HG02571 (cell line): ENCODE data around the gene CDK10.

Experiments
- ATAC-seq: cut with Tn5 transposase; IDR thresholded peaks from one replicate; pipeline ENCODE4 v1.9.1; 2021; ENCODE audit warnings: mild to moderate bottlenecking, moderate library complexity; ENCODE audit not compliant: unreplicated experiment

CDK10 gene

DNA sequence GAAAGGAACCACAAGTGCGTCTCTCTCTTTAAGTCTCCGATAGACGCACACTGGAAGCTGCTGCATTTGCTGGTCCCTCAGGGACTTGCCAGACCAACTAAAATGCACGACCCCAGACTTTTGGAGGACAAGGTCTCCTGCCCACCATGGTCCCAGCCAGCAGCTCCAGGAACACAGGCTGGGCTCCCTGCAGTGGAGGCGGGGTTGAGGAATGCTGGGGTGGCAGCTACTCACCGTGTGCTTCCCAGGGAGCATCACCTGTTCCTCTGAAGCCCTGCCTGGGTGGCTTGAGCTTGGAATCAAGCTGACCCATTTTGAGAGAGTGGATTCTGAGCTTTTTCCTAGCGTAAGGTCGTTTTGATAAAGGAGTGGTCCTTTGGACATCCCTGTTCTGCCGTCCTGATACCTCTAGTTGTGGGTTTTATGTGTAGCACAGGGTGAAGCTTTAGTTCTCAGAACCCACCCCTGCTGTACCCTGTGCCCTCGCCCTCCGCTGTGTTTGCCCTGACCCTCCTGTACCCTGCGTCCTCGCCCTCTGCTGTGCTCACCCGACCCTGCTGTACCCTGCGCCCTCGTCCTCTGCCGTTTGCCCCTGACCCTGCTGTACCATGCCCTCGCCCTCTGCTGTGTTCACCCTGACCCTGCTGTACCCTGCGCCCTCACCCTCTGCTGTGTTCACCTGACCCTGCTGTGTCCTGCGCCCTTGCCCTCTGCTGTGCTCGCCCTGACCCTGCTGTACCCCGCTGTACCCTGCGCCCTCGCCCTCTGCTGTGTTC is 45.8 kb downstream of the CDK10 start:
- no peak for ATAC-seq

DNA sequence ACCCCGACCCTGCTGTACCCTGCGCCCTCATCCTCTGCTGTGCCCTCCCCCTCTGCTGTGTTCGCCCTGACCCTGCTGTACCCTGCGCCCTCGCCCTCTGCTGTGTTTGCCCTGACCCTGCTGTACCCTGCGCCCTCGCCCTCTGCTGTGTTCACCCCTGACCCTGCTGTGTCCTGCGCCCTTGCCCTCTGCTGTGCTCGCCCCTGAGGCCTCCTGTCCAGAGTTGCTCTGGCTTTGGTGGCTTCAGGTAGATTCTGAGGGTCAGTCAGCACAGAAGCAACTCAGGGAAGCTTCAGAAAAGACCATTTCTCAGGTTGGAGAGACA is 46.4 kb downstream of the CDK10 start:
- ATAC-seq: no peak

DNA sequence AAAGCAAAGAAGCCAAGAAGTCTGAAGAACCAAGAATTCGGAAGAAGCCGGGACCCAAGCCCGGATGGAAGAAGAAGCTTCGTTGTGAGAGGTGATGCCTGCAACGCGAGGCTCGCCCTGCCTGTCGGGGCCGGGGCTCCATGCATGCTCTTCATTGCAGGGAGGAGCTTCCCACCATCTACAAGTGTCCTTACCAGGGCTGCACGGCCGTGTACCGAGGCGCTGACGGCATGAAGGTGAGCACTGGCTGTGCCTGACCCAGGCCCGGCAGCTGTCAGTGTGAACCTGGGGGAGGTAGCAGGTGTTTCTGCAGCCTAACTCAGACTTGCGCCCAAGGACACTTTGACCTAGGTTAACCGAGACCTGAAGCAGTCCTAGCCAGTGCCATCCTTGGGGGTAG is 46.8 kb downstream of the CDK10 start:
- ATAC-seq: no peak

DNA sequence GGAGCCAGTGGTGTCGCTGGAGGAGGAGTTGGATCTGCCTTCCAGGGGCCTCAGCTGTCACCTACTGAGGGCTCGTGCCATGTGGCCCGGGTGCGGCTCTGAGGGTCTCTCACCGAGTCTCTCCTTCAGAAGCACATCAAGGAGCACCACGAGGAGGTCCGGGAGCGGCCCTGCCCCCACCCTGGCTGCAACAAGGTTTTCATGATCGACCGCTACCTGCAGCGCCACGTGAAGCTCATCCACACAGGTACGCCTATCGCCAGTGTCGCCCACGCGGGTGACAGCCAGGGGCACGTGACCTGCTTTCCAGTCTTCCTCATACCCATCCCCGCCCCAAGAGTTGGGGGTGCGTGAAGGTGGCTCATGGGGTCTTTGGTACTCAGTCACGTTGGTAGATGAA is 47.3 kb downstream of the CDK10 start:
- no peak for ATAC-seq

DNA sequence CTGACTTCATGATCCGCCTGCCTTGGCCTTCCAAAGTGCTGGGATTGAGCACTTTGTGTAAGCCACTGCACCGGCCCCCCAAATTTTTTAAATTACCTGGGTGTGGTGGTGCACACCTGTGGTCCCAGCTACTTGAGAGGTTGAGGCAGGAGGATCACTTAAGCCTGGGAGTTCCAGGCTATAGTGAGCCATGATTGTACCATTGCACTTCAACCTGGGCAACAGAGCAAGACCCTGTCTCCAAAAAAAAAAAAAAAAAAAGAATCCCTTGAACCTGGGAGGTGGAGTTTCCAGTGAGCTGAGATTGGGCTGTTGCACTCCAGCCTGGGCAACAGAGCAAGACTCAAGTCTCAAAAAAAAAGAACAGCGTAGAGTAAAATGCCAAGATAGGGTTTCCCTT is 50.1 kb downstream of the CDK10 start:
- no peak for ATAC-seq

DNA sequence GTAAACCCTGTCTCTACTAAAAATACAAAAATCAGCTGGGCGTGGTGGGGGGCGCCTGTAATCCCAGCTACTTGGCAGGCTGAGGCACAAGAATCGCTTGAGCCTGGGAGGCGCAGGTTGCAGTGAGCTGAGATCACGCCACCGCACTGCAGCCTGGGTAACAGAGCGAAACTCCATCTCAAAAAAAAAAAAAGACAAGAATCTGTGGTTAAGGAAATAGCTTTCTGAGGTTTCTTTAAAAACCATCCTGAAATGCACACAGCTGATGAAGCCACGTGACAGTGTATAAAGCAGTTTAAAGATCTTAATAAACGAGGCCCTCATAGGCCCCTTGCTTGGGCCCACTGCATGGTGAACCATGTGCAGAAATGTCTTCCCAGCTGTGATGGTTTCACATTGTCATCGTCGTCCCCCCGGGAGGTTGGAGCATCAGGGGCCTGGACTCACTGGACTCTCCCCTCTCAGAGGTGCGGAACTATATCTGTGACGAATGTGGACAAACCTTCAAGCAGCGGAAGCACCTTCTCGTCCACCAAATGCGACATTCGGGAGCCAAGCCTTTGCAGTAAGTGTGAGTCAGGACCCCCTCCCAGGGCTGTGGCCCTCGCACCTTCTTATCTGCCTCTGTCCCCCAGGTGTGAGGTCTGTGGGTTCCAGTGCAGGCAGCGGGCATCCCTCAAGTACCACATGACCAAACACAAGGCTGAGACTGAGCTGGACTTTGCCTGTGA is 51.0 kb downstream of the CDK10 start:
- ATAC-seq: no peak

DNA sequence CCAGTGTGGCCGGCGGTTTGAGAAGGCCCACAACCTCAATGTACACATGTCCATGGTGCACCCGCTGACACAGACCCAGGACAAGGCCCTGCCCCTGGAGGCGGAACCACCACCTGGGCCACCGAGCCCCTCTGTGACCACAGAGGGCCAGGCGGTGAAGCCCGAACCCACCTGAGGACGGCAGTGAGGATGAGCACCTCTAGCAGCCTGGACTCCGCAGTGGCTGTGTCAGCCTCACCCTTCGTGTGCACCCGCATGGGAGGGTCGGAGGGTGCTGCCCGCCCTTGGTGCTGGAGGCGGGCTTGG is 51.5 kb downstream of the CDK10 start:
- ATAC-seq: no peak

DNA sequence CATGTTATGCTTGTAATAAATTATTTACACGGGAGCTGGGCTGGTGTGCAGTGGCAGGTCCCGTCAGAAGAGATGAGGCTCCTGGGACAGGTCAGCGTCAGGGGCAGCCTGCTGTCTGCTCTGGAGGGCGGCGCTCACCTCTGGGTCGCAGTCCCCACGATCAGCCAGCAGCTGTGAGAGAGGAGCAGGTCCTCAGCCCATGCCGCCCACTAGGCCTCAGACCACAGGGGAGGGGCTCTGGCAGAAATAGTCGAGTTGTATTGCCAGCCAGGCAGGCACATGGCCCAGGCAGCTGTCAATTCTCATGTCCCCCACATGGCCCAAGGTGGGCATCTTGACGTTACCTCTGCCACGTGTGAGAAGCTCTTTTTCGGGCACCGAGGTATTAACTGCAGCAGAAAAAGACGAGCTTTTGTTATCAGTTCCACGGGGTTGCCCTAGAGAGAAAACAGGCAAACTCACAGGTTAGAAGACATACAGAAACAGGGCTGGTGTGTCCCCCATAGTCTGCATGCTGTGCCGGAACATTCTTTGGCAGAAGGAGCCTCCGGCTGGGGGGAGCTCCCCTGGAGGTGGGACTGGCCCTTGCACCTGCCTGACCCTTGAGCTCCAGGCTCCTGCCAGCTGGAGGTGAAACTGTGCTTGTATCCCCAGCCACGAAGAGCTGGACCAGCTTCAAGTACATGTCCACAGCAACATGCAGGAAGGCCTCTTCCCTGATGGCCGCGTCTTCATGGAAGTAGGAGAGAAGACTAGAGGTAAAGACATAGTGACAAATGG is 52.2 kb downstream of the CDK10 start:
- no peak for ATAC-seq

DNA sequence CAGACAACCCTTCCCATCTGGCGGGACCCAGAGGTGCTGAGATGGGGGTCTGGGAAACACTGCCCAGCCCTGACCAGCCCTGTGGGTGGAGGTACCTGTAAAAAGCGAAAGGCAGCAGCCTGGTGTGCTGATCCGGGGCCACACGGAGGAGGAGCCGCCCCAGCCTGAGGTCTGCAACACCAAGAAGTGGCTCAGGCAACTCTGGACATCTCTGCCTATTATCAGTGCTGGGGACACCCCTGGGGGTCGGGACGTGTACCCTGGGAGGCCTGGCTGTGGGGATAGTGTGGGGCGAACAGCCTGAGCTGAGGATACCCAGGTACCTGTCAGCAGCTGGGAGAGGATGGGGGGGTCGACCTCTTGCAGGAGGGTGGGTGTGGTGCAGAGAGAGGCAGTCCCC is 52.9 kb downstream of the CDK10 start:
- no peak for ATAC-seq

DNA sequence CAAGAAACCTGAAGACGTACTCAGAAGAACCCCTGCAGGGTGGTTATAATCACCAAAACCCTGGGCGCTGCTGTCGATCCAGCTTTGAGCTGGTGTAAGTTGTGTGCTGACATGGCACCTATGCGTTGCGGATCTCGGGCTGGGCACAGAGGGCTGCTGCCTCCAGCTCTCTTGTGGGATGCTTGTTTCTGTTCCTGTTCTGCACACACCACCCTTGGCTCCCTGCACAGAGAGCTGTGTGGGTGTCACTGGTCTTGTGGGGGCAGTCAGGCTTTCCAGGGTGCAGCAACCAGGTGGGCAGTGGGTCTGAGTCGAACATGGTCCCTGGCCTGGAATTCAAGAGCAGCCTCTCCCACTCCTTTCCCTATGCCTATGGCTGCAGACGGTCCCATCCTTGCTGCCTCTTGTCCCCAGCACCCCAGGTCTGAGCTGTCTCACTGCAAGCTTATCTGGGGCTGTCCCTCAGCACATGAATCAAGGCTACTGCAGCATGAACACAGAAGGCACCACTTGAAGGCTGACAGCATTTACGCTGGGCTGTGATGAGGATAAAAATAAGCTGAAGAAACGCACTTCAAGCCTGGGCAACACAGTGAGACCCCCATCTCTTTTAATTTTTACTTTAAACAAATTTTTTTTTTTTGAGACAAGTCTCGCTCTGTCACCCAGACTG is 55.0 kb downstream of the CDK10 start:
- no peak for ATAC-seq

DNA sequence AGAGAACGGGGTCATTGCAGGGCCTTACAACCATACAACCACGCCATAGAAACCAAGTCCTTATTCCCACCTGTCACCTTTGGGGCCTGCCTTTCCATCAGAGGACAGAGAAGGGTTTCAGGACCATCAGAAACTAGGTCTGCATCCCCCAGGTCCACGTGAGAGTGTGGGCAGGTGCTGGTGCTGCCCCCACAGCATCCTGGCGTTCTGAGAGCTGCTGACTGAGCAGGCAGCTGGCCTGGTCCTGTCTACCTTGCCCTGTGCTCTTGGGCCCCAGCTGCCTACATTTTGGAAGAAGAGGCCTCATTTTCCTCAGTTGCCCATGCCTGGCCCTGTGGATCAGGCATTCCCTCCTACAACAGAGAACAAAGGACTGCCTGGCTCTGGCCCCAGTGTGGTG is 56.5 kb downstream of the CDK10 start:
- no peak for ATAC-seq

DNA sequence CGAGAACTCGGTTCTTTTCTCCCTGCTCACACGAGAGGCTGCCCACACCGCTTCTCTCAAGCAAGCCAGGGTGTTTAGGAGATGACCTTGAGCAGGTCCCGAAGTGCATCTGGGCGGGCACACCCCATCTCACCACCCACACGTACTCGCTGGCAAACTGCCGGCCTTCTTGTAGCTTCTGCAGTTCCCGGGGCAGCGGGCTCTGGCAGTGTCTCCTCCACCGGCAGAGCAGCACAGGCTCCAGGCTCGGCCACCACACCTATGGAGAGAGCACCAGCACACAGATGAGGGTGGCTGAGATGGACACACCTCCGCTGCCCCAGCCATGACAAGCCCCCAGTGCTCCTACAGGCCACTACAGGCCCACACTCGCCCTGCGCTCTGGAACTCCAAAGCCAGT is 58.3 kb downstream of the CDK10 start:
- no peak for ATAC-seq
